ENCODE measurements around the gene OR7G2.

Gene OR7G2

DNA sequence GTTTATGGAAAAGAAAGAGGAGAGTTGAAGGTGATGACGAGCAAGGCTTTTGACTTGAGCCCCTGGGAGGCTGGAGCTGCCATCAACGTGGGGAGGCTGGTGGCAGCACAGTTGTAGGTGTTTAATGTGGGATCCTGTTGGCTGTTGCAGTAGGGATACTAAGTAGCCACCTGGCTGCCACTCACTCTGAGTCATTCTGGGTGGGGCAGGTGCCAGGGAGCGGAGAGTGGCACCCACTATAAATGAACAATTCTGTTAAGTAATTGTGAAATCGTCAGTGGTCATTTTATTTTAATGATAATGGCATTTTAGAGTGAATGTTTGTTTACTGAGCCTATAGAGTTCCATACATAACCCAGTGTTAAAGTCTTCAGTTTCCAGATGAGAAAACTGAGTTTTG is 42.7 kb upstream of the OR7G2 start:
- TF ChIP-seq, protein P1, sequence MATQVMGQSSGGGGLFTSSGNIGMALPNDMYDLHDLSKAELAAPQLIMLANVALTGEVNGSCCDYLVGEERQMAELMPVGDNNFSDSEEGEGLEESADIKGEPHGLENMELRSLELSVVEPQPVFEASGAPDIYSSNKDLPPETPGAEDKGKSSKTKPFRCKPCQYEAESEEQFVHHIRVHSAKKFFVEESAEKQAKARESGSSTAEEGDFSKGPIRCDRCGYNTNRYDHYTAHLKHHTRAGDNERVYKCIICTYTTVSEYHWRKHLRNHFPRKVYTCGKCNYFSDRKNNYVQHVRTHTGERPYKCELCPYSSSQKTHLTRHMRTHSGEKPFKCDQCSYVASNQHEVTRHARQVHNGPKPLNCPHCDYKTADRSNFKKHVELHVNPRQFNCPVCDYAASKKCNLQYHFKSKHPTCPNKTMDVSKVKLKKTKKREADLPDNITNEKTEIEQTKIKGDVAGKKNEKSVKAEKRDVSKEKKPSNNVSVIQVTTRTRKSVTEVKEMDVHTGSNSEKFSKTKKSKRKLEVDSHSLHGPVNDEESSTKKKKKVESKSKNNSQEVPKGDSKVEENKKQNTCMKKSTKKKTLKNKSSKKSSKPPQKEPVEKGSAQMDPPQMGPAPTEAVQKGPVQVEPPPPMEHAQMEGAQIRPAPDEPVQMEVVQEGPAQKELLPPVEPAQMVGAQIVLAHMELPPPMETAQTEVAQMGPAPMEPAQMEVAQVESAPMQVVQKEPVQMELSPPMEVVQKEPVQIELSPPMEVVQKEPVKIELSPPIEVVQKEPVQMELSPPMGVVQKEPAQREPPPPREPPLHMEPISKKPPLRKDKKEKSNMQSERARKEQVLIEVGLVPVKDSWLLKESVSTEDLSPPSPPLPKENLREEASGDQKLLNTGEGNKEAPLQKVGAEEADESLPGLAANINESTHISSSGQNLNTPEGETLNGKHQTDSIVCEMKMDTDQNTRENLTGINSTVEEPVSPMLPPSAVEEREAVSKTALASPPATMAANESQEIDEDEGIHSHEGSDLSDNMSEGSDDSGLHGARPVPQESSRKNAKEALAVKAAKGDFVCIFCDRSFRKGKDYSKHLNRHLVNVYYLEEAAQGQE (IDR thresholded peaks at IDR 0.05; ENCODE audit: insufficient read depth in 1 of 2, low read depth in 2 of 2, low read length in 2 of 2), result no peak

- TF ChIP-seq FOXP2 (optimal IDR thresholded peaks at IDR 0.05; ENCODE audit: borderline replicate concordance, extremely low read depth, extremely low read length, insufficient read depth), result no peak
- no peak for TF ChIP-seq TAF1 (IDR thresholded peaks at IDR 0.05; ENCODE audit: borderline replicate concordance, insufficient read depth, low read length)
- TF ChIP-seq, protein P1 (IDR thresholded peaks at IDR 0.05; ENCODE audit: insufficient read depth in 1 of 2, low read depth in 2 of 2, low read length in 2 of 2), result no peak
- TF ChIP-seq SIN3A (IDR thresholded peaks at IDR 0.05; ENCODE audit: borderline replicate concordance, insufficient read depth, low read length), result no peak
- TF ChIP-seq POLR2AphosphoS5 (IDR thresholded peaks at IDR 0.05; ENCODE audit: low read depth, low read length), result no peak
These were observed 41.4 kb upstream of the OR7G2 start for GRCh38 chr19:9148697-9149096.

GRCh38 chr19:9146882-9147281 is 39.6 kb upstream of the OR7G2 start:
- TF ChIP-seq FOXP2 (optimal IDR thresholded peaks at IDR 0.05; ENCODE audit: borderline replicate concordance, extremely low read depth, extremely low read length, insufficient read depth) (no peak), POLR2AphosphoS5 (IDR thresholded peaks at IDR 0.05; ENCODE audit: low read depth, low read length) (no peak), TAF1 (IDR thresholded peaks at IDR 0.05; ENCODE audit: borderline replicate concordance, insufficient read depth, low read length) (no peak), SIN3A (IDR thresholded peaks at IDR 0.05; ENCODE audit: borderline replicate concordance, insufficient read depth, low read length) (no peak)
- TF ChIP-seq, protein P1 (IDR thresholded peaks at IDR 0.05; ENCODE audit: insufficient read depth in 1 of 2, low read depth in 2 of 2, low read length in 2 of 2), result no peak

GRCh38 chr19:9144920-9145319 is 37.6 kb upstream of the OR7G2 start:
- TF ChIP-seq SIN3A (IDR thresholded peaks at IDR 0.05; ENCODE audit: borderline replicate concordance, insufficient read depth, low read length), result no peak
- TF ChIP-seq FOXP2 (optimal IDR thresholded peaks at IDR 0.05; ENCODE audit: borderline replicate concordance, extremely low read depth, extremely low read length, insufficient read depth), result no peak
- no peak for TF ChIP-seq POLR2AphosphoS5 (IDR thresholded peaks at IDR 0.05; ENCODE audit: low read depth, low read length)
- TF ChIP-seq, protein P1 (IDR thresholded peaks at IDR 0.05; ENCODE audit: insufficient read depth in 1 of 2, low read depth in 2 of 2, low read length in 2 of 2), result no peak
- TF ChIP-seq TAF1 (IDR thresholded peaks at IDR 0.05; ENCODE audit: borderline replicate concordance, insufficient read depth, low read length), result no peak

DNA sequence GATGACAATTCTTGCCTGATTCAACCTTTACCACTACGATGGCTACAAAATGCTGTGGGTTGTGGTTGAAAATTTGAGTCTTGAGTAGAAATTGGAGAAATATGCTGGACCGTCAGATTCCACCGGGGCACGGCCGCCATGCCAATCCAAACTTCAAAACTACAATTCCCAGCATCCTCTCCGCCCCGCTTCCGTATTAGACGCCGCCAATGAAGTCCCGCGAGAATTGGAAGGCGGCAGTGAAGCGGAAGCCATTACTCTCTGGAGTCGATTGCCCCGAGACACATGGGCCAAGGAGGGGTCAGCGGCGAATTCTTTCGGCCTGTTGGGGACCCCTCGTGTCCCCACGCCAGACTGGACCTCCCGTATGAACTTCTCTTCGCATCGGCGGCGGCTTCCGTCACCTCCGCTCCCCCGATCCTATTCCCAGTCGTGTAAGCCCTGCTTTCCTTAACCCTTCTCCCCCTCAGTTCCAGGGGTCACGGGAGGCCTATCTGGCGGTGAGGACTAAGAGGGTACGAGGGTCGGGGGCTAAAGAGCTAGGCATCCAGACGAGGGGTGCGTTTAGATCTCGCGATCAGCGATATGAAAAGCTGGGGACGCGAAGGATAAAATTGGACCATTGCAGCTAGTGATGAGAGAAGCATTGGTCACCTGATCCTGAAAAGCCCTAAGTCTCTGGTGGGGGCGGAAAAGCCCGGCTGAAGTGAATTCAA is 33.0 kb upstream of the OR7G2 start, which contains the start of gene ZNF317:
ZNF317 (plus strand) TSS at position 239 of the 716 bp plus-strand sequence. CDS start 15,620 bp downstream, outside the sequence.
- TF ChIP-seq FOXP2 (optimal IDR thresholded peaks at IDR 0.05; ENCODE audit: borderline replicate concordance, extremely low read depth, extremely low read length, insufficient read depth) (no peak), TAF1 (IDR thresholded peaks at IDR 0.05; ENCODE audit: borderline replicate concordance, insufficient read depth, low read length) (peak; percentile 78; the same call in 1 of the 2 replicates), SIN3A (IDR thresholded peaks at IDR 0.05; ENCODE audit: borderline replicate concordance, insufficient read depth, low read length) (peak; percentile 85; the same call in 1 of the 2 replicates), POLR2AphosphoS5 (IDR thresholded peaks at IDR 0.05; ENCODE audit: low read depth, low read length) (peak; percentile 93)
- TF ChIP-seq, protein P1 (IDR thresholded peaks at IDR 0.05; ENCODE audit: insufficient read depth in 1 of 2, low read depth in 2 of 2, low read length in 2 of 2), result peak in 1 of 2 experiments; percentile 39; a peak in 1 of 4 replicates
